WTC11 (cell line): ENCODE data around the gene MITF. TPM values are rescaled to one million over a fixed set of nuclear protein-coding genes. Genes with fewer than 3 reads are reported as not detected.

Source experiments
- ATAC-seq: fragments of 200-7000 bp; cut with Tn5 transposase; 2 replicates; pipeline ENCODE4 v1.10.0; 2021; ENCODE audit warnings: mild to moderate bottlenecking, moderate library complexity
- CTCF ChIA-PET: fragments of 300-600 bp; sonication (Branson Sonifier 250); formaldehyde crosslinking; loops from one replicate; lab custom pipeline; 2021; ENCODE audit warnings: antibody characterized with exemption; lab: Charles Lee
- POLR2A ChIA-PET: fragments of 350-600 bp; sonication (Branson Sonifier 250); formaldehyde crosslinking; loops from one replicate; lab custom pipeline; 2021; ENCODE audit warnings: antibody characterized with exemption; lab: Charles Lee
- DNase-seq: peaks from one replicate; pipeline ENCODE4 v3.0.0; 2021; ENCODE audit warnings: low spot score
- H3K27ac Mint-ChIP-seq: 2 replicates; pipeline ENCODE4 v1.8.0; 2021; ENCODE audit warnings: mixed read lengths
- H3K27me3 Mint-ChIP-seq: 2 replicates; pipeline ENCODE4 v1.8.0; 2021; ENCODE audit warnings: low read depth, mild to moderate bottlenecking, moderate library complexity, mixed read lengths
- H3K36me3 Mint-ChIP-seq: 2 replicates; pipeline ENCODE4 v1.8.0; 2021; ENCODE audit warnings: mixed read lengths
- H3K4me1 Mint-ChIP-seq: 2 replicates; pipeline ENCODE4 v1.8.0; 2022; ENCODE audit warnings: mixed read lengths
- H3K4me3 Mint-ChIP-seq: 2 replicates; pipeline ENCODE4 v1.8.0; 2021; ENCODE audit warnings: mild to moderate bottlenecking, moderate library complexity, mixed read lengths
- H3K9me3 Mint-ChIP-seq: 2 replicates; pipeline ENCODE4 v1.8.0; 2021; ENCODE audit warnings: mixed read lengths
- E2F4 ChIP-seq: sonication (generic); formaldehyde crosslinking; IDR thresholded peaks from 2 replicates; pipeline ENCODE4 v1.8.1; 2022; ENCODE audit warnings: low read depth, mild to moderate bottlenecking, moderate library complexity, missing genetic modification reagents, borderline replicate concordance
- ELF4 ChIP-seq: sonication (generic); formaldehyde crosslinking; IDR thresholded peaks from 2 replicates; pipeline ENCODE4 v1.8.1; 2022; ENCODE audit warnings: low read depth, mild to moderate bottlenecking, moderate library complexity, missing genetic modification reagents
- EMX1 ChIP-seq: fragments of 250-450 bp; sonication (Bioruptor Pico); IDR thresholded peaks from 2 replicates; pipeline ENCODE4 v1.8.0; 2021; ENCODE audit warnings: mild to moderate bottlenecking
- GTF2I ChIP-seq: fragments of 250-450 bp; sonication (Bioruptor Pico); conservative IDR thresholded peaks from 2 replicates; pipeline ENCODE4 v1.4.0; 2021; ENCODE audit warnings: mild to moderate bottlenecking
- IRF1 ChIP-seq: sonication (generic); formaldehyde crosslinking; IDR thresholded peaks from 2 replicates; pipeline ENCODE4 v1.8.0; 2023; ENCODE audit warnings: missing genetic modification reagents
- JUN ChIP-seq: sonication (generic); formaldehyde crosslinking; IDR thresholded peaks from 2 replicates; pipeline ENCODE4 v1.8.0; 2023; ENCODE audit warnings: mild to moderate bottlenecking, missing genetic modification reagents
- MXD4 ChIP-seq: fragments of 250-450 bp; sonication (Bioruptor Pico); IDR thresholded peaks from 2 replicates; pipeline ENCODE4 v1.8.0; 2021; ENCODE audit warnings: mild to moderate bottlenecking, moderate library complexity, borderline replicate concordance
- SMAD3 ChIP-seq: sonication (generic); formaldehyde crosslinking; IDR thresholded peaks from 2 replicates; pipeline ENCODE4 v1.8.0; 2022; ENCODE audit warnings: missing genetic modification reagents, mild to moderate bottlenecking, borderline replicate concordance
- TCF7 ChIP-seq: sonication (generic); formaldehyde crosslinking; IDR thresholded peaks from 2 replicates; pipeline ENCODE4 v1.8.0; 2022; ENCODE audit warnings: mild to moderate bottlenecking, low read depth, missing genetic modification reagents, moderate library complexity
- TEAD1 ChIP-seq: sonication (generic); formaldehyde crosslinking; IDR thresholded peaks from 2 replicates; pipeline ENCODE4 v1.8.0; 2022; ENCODE audit warnings: mild to moderate bottlenecking, missing genetic modification reagents
- TEAD4 ChIP-seq: sonication (generic); formaldehyde crosslinking; IDR thresholded peaks from 2 replicates; pipeline ENCODE4 v1.8.0; 2022; ENCODE audit warnings: mild to moderate bottlenecking, missing genetic modification reagents
- TP53 ChIP-seq: sonication (generic); formaldehyde crosslinking; IDR thresholded peaks from 2 replicates; pipeline ENCODE4 v1.8.1; 2023; ENCODE audit warnings: mild to moderate bottlenecking, missing genetic modification reagents
- USF1 ChIP-seq: sonication (generic); formaldehyde crosslinking; IDR thresholded peaks from 2 replicates; pipeline ENCODE4 v1.8.0; 2022; ENCODE audit warnings: mild to moderate bottlenecking, missing genetic modification reagents
- ZNF219 ChIP-seq: sonication (generic); formaldehyde crosslinking; IDR thresholded peaks from 2 replicates; pipeline ENCODE4 v1.8.0; 2023; ENCODE audit warnings: missing genetic modification reagents, mild to moderate bottlenecking, borderline replicate concordance
- ZNF232 ChIP-seq: sonication (generic); formaldehyde crosslinking; IDR thresholded peaks from 2 replicates; pipeline ENCODE4 v1.8.0; 2022; ENCODE audit warnings: mild to moderate bottlenecking, missing genetic modification reagents
- ZNF263 ChIP-seq: sonication (generic); formaldehyde crosslinking; IDR thresholded peaks from 2 replicates; pipeline ENCODE4 v1.8.1; 2022; ENCODE audit warnings: low read depth, mild to moderate bottlenecking, moderate library complexity, missing genetic modification reagents
- ZNF423 ChIP-seq: fragments of 250-450 bp; sonication (Bioruptor Pico); IDR thresholded peaks from 2 replicates; pipeline ENCODE4 v2.1.2; 2022; ENCODE audit warnings: mild to moderate bottlenecking, moderate library complexity
- ZNF425 ChIP-seq: fragments of 250-450 bp; sonication (Bioruptor Pico); conservative IDR thresholded peaks from 2 replicates; pipeline ENCODE4 v1.9.0; 2021; ENCODE audit warnings: mild to moderate bottlenecking
- total RNA-seq: library from RNA; stranded (reverse); gene quantifications from 3 replicates; pipeline ENCODE4 v1.2.3, GENCODE V29; 2021
- TF ChIP-seq, protein P1 (sequence below): sonication (generic); formaldehyde crosslinking; IDR thresholded peaks from 2 replicates; pipeline ENCODE4 v1.8.1; 2023; ENCODE audit warnings: mild to moderate bottlenecking, missing genetic modification reagents, moderate library complexity
- TF ChIP-seq, protein P2 (sequence below): sonication (generic); formaldehyde crosslinking; IDR thresholded peaks from 2 replicates; pipeline ENCODE4 v1.8.1; 2022; ENCODE audit warnings: low read depth, missing genetic modification reagents, borderline replicate concordance

MITF gene
- total RNA-seq, 1 experiment from 2014 or later: 1.3 TPM

DNA sequence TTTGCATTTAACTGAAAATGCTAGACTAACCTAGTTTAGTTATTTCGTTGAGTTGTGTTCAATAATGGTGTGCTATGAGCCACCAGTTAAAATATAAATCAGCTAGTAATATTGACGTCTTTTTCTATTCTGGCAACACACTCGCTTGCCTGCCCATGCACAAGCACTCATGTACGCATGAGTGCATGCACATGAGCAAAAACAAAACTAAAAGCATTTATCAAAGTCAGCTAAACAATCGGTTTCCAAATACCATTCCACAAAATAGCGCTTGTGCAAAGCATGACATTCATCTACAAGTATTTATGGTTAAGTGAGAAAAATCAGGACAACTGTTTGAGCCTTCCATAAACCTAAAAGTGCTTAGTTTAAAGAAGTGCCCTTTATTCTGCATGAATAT is 247.2 kb downstream of the MITF start (continued):
- no peak for TF ChIP-seq USF1 (CRISPR knock-in tag)
- no peak for TF ChIP-seq GTF2I (CRISPR knock-in tag)
- TF ChIP-seq ELF4 (CRISPR knock-in tag): no peak
- no peak for TF ChIP-seq MXD4 (CRISPR knock-in tag)
- no peak for TF ChIP-seq EMX1 (CRISPR knock-in tag)
- TF ChIP-seq TEAD1 (CRISPR knock-in tag): no peak

DNA sequence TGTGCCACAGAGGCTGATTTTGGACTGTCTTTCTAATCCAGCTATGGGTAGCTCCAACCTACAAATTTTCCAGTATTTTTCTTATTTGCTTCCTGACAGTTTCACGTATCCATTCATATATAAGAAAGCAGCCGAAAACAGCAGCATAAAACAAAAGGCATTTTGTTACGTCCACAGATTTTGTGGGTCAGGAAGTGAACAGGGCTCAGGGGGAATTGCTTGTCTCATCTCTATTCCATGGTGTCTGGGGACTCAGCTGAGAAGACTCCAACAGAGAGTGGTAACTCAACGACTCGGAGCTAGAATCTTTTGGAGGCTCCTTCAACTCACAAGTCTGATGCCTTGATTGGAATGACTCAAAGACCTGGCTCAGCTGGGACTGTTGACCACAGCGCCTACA is 248.6 kb downstream of the MITF start:
- ChIA-PET POLR2A (no interaction called here), CTCF (no interaction called here)
- Mint-ChIP-seq H3K9me3 (no peaks in the 10 kb centered on the region), H3K4me3 (no peak overlapping the region), H3K4me1 (peaks cover 7% of the 10 kb centered on the region), H3K27ac (no peak overlapping the region), H3K36me3 (no peaks in the 10 kb centered on the region), H3K27me3 (peaks cover 29% of the 10 kb centered on the region)
- no peak for ATAC-seq
- TF ChIP-seq ELF4 (CRISPR knock-in tag) (no peak), ZNF425 (CRISPR knock-in tag) (no peak), TCF7 (CRISPR knock-in tag) (no peak)
- TF ChIP-seq, protein P1, sequence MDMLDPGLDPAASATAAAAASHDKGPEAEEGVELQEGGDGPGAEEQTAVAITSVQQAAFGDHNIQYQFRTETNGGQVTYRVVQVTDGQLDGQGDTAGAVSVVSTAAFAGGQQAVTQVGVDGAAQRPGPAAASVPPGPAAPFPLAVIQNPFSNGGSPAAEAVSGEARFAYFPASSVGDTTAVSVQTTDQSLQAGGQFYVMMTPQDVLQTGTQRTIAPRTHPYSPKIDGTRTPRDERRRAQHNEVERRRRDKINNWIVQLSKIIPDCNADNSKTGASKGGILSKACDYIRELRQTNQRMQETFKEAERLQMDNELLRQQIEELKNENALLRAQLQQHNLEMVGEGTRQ (CRISPR knock-in tag): no peak
- no peak for DNase-seq

DNA sequence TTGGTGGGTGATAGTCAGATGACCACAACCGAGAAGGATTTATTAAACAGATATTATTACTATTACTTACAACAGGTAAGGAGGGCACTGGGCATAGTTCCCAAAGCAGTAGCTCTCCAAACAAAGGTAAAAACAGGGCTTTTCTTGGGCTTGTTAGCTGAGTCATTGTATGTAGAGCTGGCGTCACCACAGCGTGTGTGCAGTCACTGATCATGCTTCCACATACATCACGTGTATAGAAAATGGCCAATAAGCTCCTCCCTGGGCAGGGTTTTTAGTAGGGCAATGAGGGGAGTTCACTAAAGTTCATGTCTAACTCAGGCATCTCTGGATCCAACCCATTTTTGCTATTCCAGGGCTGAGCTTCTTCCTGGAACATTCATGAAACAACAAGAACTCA is 254.5 kb downstream of the MITF start:
- no peak overlapping the region for H3K27ac Mint-ChIP-seq
- TF ChIP-seq TP53 (CRISPR knock-in tag): no peak
- no peak for TF ChIP-seq ZNF423
- TF ChIP-seq JUN (CRISPR knock-in tag): no peak
- POLR2A ChIA-PET: no interaction called here
- peaks cover 18% of the 10 kb centered on the region for H3K4me1 Mint-ChIP-seq
- no peaks in the 10 kb centered on the region for H3K9me3 Mint-ChIP-seq
- DNase-seq (no peak), ATAC-seq (no peak)
- no peaks in the 10 kb centered on the region for H3K27me3 Mint-ChIP-seq
- CTCF ChIA-PET: no interaction called here
- no peak overlapping the region for H3K4me3 Mint-ChIP-seq
- H3K36me3 Mint-ChIP-seq: no peaks in the 10 kb centered on the region

DNA sequence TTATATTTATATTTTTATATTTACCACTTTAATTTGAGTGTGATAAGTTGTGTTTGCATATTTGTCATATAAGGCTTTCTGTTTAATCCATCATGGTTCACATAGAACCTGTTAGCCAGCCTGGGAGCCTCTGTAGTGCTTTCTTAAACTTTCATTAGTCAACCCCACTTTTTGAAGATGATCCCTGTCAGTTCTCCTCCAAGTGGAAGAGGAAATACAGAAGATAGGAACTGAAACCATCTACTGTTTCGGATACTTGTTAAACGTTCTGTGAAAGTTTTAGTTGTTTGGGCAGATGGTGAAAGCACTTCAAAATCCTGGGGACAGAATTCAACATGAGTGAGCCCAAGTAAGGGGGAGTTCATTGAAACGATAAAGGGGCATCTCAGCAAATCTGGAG is 255.7 kb downstream of the MITF start:
- CTCF ChIA-PET: interaction anchor here (0.6 kb wide), 1 partner anchor 53 kb away, joined by 3 read pairs; no protein-coding TSS in a partner anchor
- H3K9me3 Mint-ChIP-seq: no peaks in the 10 kb centered on the region
- no peak overlapping the region for H3K4me3 Mint-ChIP-seq
- DNase-seq: no peak
- POLR2A ChIA-PET: interaction anchor here (0.7 kb wide), 1 partner anchor 774 kb away, joined by 3 read pairs; no protein-coding TSS in a partner anchor
- H3K4me1 Mint-ChIP-seq: peaks cover 29% of the 10 kb centered on the region
- TF ChIP-seq TEAD4 (CRISPR knock-in tag): no peak
- TF ChIP-seq EMX1 (CRISPR knock-in tag): no peak
- no peak for TF ChIP-seq E2F4 (CRISPR knock-in tag)
- no peak for TF ChIP-seq ZNF425 (CRISPR knock-in tag)
- TF ChIP-seq, protein P2, sequence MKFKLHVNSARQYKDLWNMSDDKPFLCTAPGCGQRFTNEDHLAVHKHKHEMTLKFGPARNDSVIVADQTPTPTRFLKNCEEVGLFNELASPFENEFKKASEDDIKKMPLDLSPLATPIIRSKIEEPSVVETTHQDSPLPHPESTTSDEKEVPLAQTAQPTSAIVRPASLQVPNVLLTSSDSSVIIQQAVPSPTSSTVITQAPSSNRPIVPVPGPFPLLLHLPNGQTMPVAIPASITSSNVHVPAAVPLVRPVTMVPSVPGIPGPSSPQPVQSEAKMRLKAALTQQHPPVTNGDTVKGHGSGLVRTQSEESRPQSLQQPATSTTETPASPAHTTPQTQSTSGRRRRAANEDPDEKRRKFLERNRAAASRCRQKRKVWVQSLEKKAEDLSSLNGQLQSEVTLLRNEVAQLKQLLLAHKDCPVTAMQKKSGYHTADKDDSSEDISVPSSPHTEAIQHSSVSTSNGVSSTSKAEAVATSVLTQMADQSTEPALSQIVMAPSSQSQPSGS: no peak
- TF ChIP-seq ZNF232 (CRISPR knock-in tag): no peak
- no peak for TF ChIP-seq ZNF263
- no peak for TF ChIP-seq ZNF219 (CRISPR knock-in tag)
- no peak for TF ChIP-seq USF1 (CRISPR knock-in tag)
- no peak for TF ChIP-seq SMAD3 (CRISPR knock-in tag)
- TF ChIP-seq IRF1 (CRISPR knock-in tag): no peak
- TF ChIP-seq, all 79 proteins: peak for 0
- no peak overlapping the region for H3K27ac Mint-ChIP-seq
- no peaks in the 10 kb centered on the region for H3K36me3 Mint-ChIP-seq
- H3K27me3 Mint-ChIP-seq: no peaks in the 10 kb centered on the region
- ATAC-seq: no peak
